IPS DF 4.7 (cell line): ENCODE measurements around the gene ONECUT3.
"Not testable (repeated sequence)": the region's sequence is repeated elsewhere in the genome, so short reads cannot be mapped to it uniquely, and the experiment has no call there.

Experiments
- DNase-seq: peaks from one replicate; pipeline ENCODE4 v3.0.0-alpha.2; 2013; ENCODE audit warnings: low spot score; ENCODE audit errors: extremely low read depth

Gene ONECUT3

DNA sequence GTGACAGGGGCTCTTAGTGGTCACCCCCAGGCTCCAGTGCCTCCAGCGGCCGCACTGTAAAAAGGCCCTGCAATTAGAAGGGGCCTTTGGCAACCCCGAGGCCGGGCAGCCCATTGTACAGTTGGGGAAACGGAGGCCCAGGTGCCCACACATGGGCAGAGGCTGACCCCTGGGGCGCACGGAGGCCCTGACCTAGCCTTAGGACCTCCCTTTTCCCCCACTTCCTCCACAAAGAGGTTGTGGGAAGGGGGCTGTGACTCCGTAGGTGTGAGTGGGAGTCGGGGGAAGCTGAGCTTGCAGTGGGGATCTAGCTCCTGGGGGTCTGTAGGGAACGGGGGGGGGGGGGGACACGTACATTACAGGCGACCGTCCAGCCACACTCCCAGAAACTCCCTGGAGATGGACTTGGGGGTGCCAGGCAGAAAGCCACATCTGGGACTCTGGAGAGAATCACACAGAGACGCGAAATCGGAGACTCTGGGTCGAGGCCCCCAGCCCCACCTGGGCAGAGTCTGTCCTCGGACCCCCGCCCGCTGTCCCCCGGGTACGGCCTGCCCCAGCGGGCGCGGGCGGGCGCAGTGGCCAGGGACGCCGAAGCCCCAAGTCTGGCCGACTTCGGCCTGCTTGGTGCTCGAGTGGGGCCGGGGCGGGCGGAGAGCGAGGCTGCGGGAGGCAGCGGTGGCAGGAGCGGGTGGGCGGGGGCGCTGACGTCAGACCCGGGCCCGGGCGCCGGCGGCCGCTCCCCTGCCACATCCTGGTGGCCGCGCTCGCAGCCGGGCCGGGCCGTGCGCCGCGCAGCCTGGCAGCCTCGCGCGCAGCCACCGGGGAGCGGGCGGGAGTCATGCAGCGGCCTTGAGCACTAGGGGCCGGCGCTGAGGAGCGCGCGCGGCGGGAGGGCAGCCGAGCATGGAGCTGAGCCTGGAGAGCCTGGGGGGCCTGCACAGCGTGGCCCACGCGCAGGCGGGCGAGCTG, at the start of gene ONECUT3:
Gene ONECUT3, plus strand, starts transcription at position 750 of the 972 bp plus-strand sequence. Its CDS starts 157 bp downstream, at position 907.
- no peak for DNase-seq

DNA sequence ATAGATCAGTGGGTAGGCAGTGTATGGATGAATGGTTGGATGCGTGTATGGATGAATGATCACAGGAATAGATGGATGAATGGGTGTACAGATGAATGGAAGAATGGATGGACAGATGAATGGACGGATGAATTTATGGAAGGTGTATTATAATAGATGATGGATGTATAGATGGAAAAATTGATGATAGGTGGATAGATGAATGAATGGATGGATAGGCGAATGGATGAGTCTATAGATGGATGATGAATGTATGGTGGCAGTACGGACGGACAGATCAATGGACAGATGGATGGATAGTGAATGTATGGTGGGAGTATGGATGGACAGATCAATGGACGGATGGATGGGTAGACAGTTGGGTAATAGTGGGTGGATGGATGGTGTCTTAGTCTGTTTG, 49.0 kb upstream of the ONECUT3 start:
- DNase-seq, result no peak

DNA sequence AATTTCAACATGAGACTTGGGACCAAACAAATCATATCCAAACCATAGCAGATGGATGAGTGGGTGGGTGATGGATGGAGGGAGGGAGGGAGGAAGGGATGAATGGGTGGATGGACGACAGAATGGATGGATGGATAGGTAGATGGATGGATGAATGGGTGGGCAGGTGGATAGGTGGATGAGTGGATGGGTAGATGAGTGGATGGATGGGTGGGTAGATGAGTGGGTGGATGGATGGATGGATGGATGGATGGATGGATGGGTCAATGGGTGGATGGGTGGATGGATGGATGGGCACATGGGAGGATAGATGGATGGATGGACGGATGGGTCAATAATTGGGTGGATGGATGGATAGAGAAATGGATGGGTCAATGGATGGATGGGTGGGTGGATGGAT, 47.9 kb upstream of the ONECUT3 start:
- DNase-seq, result no peak

DNA sequence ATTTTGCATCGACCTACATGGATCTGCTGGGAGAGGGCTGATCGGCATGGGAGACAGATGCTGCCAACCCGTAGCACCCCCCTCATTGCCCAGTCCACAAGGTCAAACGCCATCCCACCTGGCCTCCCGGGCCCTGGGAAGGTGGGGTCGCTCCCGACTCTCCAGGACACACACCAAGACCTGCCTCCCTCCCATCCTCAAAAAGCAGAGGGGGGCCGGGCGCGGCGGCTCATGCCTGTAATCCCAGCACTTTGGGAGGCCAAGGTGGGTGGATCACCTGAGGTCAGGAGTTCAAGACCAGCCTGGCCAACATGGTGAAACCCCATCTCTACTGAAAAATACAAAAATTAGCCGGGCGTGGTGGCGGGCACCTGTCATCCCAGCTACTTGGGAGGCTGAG, 46.7 kb upstream of the ONECUT3 start:
- DNase-seq, result not testable (repeated sequence)

DNA sequence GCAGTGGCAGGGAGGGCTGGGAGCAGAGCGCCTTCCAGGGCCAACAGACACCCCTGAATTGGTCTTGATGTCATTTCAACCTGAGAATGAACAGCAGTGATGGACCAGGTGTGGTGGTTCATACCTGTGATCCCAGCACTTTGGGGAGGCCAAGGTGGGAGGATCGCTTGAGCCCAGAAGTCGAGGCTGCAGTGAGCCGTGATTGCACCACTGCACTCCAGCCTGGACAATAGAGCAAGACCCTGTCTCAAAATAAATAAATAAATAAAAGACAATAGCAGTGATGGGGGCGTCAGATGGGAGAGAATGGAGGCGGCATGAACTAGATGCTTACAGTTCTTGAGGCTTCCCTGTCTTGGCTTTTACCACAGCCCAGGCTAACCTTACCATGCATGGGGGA, 46.1 kb upstream of the ONECUT3 start:
- no peak for DNase-seq

DNA sequence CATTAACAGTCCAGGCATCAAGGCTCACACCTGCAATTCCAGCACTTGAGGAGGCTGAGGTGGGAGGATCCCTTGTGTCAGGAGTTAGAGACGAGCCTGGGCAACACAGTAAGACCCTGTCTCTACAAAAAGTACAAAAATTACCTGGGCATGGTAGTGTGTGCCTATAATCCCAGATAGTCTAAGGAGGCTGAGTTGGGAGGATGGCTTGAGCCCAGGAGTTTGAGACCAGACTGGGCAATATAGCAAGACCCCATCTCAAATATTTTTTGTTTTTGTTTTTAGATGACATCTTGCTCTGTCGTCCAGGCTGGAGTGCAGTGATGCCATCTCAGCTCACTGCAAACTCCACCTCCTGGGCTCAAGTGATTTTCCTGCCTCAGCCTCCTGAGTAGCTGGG, 40.1 kb upstream of the ONECUT3 start:
- no peak for DNase-seq

DNA sequence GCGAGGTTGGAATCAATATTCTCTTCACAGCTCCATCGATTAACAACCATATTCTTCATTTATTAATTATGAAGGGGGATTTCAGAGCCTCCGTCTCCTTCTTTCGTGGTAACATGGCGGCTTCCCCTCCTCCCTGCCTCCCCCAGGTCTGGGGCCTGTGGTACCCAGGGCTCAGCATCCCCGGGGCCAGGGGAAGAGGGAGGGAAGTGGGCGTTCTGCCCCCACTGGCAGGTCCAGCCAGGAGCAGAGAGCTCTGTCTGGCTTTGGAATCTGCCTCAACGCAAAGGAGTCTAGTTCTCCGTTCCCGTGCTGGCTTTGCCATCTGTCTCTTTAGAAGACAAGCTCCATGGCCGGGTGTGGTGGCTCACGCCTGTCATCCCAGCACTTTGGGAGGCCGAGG, 37.8 kb upstream of the ONECUT3 start:
- DNase-seq, result no peak

DNA sequence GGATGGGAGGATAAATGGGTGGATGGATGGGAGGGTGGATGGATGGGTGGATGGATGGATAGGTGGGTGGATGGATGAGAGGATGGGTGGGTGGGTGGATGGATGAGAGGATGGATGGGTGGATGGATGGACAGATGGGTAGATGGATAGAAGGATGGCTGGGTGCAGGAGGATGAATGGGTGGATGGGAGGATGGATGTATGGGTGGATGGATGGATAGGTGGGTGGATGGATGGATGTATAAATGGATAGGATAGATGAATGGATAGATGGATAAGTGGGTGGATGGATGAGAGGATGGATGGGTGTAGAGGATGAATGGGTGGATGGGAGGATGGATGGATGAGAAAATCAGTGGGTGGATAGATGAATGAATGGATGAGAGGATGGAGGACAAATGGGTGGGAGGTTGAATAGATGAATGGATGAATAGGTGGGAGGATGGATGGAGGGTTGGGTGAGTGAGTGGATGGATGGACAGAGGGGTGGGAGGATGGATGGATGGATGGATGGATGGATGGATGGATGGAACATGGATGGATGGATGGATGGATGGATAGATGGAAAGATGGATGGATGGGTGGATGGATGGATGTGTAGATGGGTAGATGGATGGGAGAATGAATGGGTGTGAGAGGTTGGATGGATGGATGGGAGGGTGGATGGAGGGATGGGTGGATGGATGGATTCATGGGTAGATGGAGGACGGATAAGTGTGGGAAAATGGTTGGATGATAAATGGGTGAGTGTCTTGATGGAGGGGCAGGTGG, 35.9 kb upstream of the ONECUT3 start:
- no peak for DNase-seq

DNA sequence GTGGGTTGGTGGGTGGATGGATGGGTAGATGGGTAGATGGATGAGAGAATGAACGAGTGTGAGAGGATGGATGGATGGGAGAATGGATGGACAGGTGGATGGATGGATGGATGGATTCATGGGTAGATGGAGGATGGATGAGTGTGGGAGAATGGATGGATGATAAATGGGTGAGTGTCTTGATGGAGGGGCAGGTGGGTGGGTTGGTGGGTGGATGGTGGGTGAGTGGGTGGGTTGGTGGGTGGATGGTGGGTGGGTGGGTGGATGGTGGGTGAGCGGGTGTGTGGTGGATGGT, 35.4 kb upstream of the ONECUT3 start:
- no peak for DNase-seq

DNA sequence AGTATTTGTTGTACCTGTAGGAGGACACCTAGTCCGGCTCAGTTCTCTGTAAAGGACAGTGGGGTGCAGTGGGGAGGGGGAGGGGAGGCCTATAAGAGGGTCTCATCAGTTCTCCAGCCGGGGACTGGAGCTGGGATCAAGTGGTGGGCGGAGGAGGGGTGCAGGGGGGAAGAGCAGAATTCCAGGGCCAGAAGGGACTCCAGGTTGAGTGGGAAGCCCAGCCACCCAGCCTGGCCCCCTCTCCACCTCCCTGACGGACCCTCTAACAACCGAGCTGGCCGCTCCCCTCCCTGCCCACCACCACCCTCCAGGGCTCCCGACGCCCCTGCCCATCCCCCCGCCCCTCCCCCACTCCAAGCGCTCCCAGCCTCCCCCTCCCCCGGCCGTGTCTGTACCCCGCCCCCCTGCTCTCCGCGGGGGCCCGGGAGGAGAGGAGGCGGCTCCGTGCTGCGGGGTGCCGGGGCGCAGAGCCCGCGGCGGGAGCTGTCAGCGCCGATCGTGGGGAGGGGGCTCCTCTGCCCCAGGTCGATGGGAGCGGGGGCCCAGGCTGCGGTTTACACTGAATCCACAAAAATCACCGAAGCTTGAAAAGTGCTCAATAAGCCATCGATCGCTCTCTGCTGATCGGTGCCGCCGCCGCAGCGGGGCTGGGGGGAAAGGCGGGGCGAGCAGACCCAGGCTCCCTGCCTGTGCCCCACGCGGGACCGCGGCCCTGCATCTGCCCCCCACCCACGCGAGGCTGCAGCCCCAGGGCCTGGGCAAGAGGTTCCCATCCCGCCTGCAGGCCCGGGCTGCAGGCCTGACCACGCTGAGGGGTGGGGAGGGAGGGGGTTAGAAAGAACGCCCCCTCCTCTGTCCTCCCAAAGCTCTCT, 34.6 kb upstream of the ONECUT3 start:
- no peak for DNase-seq

DNA sequence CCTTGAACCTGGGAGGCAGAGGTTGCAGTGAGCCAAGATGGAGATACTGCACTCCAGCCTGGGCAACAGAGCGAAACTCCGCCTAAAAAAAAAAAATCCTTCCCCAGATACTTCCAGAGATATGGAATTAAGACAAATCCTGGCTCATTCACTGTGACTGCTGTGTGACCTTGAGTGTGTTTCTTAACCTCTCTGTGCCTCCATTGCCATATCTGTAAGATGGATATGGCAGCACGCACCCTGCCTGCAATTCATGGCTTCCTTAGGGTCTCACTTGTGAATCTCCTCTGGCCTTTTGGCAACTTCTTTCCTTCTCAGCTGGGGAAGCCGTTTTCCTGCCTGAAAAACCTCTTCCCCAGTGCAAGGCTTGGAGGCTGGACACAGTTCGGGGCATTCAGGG, 33.8 kb upstream of the ONECUT3 start:
- no peak for DNase-seq

DNA sequence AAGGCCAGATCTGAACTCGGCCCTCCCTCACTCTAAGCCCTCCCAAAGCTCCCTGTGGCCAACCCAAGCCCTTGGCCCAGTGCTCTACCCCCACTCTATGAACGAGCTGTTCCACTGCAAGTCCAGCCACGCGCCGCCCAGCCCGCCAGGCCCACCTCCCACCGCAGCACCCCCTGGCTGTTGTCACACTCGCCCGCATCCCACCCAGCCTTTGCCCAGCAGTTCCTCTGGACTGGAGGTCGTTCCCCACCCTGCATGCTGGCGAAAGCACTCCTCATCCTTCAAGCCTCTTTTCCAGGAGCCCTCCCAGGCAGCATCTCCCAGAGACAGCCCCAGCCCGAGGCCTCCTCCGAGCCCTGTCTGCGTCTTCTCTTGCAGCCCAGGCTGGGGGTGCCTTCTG, 33.1 kb upstream of the ONECUT3 start:
- no peak for DNase-seq

DNA sequence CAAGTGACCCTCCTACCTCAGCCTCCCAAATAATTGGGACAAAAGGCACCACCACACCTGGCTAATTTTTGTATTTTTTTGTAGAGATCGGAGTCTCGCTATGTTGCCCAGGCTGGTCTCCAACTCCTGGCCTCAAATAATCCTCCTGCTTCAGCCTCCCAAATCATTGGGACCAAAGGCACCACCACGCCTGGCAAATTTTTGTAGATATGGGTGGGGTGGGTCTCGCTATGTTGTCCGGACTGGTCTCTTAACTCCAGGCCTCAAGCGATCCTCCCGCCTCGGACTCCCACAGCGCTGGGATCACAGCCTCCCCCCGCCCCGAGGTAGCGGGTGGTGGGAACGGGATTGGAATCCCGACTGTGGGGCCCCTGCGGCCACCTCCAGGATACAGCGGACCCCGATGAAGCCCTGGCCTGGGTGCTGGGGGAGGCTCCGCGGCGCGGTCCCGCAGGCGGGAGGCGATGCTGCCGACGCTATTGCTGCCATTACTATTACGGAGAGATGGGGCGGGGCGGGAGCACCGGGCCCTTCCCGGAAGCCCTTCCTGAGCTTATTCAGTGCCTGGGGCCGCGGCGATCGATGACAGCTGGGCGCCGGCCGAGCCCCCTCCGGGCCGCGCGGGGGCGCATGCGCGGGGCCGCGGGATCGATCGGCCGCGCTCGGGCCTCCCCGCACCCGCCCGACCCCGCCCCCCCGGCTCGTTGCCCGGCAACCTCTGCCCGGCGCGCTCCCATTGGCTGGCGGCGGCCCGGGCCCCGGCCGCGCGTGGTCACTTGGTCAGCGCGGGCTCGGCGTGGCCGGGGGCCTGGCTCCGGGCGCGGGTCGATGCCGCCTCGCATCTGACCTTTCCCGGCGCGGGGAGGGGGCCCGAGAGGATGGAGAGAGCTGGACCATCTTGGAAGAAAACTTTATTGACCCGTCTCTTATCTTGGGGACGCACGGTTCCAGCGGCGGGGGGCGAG, 27.9 kb upstream of the ONECUT3 start:
- no peak for DNase-seq

DNA sequence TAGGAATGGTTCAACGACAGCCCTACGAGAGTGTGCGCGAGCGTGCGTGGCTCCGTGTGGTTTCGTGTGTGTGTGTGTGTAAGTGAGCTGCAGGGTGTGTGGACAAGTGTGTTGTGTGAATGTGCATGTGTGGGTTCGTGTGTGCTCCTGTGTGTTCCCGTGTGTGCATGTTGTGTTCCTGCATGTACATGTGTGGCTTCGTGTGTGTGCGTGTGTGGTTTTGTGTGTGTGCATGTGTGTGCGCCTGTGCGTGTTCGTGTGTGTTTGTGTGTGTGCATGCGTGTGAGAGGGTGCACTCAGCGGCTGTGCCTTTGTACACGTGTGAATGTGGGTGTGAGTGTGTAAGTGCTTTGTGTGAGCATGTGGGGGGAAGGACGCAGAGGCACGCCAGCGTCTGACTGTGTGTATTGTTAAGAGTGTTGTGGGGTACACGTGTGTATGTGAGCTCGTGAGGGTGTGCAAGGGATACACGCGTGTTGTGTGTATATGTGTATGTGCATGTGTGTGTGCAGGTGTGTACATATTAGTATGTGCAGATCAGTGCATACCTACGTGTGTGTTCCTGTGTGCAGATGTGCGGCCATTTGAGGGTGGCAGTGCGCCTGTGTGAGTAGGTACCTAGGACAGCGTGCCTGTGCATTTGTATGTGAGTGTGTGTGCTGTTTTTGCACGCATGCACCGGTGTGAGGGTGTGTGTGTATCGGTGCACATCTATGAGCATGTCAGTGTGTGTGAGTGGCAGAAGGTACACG, 24.3 kb upstream of the ONECUT3 start:
- no peak for DNase-seq

DNA sequence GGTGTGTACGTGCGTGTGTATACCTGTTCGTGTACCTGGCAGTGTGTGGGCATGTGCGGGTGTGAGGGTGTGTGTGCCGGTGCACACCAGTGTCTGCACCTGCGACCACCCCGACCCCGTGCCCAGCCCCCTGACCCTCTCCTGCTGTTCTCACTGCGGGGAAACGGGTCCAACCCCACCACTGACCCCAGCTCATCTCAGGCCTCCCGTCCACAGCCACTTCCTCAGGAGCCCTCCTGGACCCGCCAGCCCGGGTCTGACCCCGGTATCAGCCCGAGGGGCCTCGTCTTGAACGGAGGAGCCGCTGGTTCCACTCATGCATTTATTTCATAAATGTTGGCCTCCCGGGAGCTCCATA, 23.8 kb upstream of the ONECUT3 start:
- no peak for DNase-seq

DNA sequence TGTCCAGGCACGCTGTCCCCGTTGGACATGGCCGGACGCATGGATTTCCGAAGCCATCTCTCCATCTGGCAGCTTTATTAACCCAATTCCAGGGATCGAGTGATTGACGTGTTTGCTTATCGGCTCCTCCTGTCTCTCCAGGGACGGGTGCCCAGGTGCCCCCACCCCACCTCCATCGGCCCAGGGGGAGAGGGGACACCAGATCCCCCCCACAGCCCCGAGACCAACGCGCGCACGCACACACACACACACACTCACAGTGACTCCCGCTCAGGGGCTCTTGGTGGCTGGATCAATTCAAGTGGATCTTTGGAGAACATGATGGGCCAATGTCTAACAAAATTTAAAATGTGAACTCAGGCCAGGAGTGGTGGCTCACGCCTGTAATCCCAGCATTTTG, 23.1 kb upstream of the ONECUT3 start:
- no peak for DNase-seq

DNA sequence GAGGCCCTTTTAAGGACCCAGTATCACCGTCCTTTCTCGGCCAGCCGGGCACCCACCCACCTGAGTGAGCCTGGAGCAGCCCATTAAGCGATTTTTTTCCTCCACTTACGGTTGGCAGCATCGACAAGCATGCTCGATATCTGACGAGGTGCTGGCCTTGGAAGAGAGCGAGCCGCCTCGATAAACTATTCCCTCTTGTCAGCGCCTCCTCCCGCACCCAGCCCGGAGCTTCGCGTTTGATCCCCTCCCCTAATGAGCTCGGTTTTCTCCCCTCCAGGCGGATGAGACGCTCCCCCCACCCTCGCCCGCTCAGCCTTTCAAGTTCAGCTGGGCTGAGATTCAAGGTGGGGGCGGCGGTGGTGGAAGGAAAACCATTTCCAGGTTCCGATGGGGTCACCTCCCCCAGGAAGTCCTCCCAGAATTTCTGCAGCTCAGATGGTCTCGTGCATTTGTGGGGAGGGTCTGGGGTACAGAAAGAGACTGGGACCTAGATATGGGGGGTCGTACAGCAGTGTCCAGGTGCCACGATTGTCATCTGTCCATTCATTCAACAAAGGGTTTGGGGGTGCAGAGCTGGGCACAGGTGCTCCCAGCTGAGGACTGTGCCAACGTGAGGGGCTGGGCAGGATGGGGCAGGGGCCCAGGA, 18.9 kb upstream of the ONECUT3 start:
- DNase-seq, result no peak

DNA sequence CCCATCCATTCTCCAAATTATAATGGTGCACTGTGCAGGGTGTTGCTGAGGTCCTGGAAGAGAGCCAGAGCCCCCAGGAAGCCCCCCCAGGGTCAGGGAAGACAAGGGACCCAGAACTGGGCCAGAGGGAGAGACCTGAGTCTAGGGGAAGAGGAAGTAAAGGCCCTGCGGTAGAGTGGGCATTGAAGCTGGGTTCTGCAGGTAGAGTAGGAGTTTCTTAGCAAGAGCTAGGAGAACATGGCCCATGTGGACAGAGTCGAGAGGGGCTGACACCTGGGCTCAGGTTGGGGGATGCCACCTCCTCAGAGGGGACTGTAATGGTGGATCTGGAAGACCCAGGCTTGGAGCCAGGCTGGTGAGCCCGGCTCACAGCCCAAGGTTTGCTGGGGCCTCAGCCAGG, 17.0 kb upstream of the ONECUT3 start:
- DNase-seq, result no peak

DNA sequence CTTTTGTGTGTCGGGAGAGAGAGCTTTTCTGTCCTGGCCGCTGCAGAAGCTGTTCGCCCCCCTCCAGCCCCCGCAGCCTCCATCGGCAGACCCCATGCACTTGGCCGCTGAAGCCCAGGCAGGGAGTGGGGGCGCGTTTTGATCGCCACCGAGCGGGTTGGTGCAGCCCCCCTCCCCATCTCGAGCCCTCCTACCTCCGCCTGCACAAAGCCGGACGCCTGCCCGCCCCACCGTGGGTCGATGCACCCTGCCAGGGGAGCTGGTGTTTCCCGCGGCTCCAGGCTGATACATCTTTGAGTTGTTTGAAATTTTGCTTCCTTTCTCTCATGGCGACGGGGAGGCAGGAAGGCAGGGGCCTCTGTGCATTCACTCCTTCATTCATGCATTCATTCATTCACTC, 16.4 kb upstream of the ONECUT3 start:
- DNase-seq, result no peak
